ENCODE data around the gene LCP1.

The LCP1 gene

DNA sequence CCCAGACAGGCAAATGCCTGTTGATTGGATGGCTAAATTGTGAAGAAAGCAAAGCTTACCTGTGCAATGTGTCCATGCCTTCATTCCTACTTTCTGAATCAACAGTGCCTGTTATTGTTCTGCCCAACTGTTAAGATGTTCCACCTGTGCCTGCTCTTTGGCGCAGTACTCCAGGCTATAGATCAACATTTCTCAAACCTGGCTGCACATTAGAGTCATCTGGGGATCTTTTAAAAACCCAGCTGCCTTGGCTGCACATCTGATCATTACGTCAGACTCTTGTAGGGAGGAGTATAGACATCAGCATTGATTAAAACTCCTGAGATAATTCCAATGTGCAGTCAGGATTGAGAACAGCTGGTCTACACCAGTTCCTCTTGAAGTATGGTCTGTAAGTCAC, 60.9 kb downstream of the LCP1 start:
- TF ChIP-seq FOXP2 (optimal IDR thresholded peaks at IDR 0.05; ENCODE audit: borderline replicate concordance, extremely low read depth, extremely low read length, insufficient read depth): no peak

DNA sequence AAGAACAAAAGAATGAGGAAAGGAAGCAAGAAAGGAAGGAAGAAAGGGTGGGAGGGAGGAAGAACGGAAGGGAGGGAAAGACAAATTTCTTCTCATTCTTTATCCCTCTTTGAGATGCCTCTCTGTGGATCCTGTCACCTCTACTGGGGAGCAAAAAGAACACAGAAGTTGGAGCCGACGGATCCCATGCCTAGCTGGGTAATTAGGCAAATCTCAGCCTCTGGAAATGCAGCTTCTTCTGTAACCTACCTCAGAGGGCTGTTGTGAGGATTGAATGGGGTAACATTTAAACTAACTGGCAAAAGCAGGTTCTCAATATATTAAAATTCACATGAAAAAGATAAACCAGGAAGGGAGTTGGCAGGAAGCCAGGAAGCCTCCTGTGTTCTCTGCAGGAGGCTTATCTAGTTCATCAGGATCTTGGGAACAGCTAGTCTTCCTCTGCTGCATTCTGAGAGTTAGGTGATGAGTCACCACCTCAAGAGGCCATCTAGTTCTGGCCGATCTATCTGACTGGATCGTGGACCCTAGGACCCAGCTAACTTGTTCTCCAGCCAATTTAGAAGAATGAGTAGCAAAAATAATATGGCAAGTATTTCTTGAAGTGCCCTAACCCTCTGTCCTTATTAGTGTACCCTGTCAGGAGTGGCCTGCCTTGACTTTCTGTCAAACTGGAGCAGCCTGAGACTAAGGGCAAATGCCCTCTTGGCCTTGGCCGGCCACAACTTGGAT, 61.9 kb downstream of the LCP1 start:
- no peak for TF ChIP-seq FOXP2 (optimal IDR thresholded peaks at IDR 0.05; ENCODE audit: borderline replicate concordance, extremely low read depth, extremely low read length, insufficient read depth)
- no peak for TF ChIP-seq SIN3A (IDR thresholded peaks at IDR 0.05; ENCODE audit: borderline replicate concordance, insufficient read depth, low read length)
- TF ChIP-seq, protein P1, sequence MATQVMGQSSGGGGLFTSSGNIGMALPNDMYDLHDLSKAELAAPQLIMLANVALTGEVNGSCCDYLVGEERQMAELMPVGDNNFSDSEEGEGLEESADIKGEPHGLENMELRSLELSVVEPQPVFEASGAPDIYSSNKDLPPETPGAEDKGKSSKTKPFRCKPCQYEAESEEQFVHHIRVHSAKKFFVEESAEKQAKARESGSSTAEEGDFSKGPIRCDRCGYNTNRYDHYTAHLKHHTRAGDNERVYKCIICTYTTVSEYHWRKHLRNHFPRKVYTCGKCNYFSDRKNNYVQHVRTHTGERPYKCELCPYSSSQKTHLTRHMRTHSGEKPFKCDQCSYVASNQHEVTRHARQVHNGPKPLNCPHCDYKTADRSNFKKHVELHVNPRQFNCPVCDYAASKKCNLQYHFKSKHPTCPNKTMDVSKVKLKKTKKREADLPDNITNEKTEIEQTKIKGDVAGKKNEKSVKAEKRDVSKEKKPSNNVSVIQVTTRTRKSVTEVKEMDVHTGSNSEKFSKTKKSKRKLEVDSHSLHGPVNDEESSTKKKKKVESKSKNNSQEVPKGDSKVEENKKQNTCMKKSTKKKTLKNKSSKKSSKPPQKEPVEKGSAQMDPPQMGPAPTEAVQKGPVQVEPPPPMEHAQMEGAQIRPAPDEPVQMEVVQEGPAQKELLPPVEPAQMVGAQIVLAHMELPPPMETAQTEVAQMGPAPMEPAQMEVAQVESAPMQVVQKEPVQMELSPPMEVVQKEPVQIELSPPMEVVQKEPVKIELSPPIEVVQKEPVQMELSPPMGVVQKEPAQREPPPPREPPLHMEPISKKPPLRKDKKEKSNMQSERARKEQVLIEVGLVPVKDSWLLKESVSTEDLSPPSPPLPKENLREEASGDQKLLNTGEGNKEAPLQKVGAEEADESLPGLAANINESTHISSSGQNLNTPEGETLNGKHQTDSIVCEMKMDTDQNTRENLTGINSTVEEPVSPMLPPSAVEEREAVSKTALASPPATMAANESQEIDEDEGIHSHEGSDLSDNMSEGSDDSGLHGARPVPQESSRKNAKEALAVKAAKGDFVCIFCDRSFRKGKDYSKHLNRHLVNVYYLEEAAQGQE (IDR thresholded peaks at IDR 0.05; ENCODE audit: insufficient read depth in 1 of 2, low read depth in 2 of 2, low read length in 2 of 2): no peak
- TF ChIP-seq POLR2AphosphoS5 (IDR thresholded peaks at IDR 0.05; ENCODE audit: low read depth, low read length): no peak
- no peak for TF ChIP-seq TAF1 (IDR thresholded peaks at IDR 0.05; ENCODE audit: borderline replicate concordance, insufficient read depth, low read length)

GRCh38 chr13:46116653-46117502, 65.1 kb downstream of the LCP1 start:
- TF ChIP-seq TAF1 (IDR thresholded peaks at IDR 0.05; ENCODE audit: borderline replicate concordance, insufficient read depth, low read length): no peak
- TF ChIP-seq FOXP2 (optimal IDR thresholded peaks at IDR 0.05; ENCODE audit: borderline replicate concordance, extremely low read depth, extremely low read length, insufficient read depth): no peak
- TF ChIP-seq, protein P1 (IDR thresholded peaks at IDR 0.05; ENCODE audit: insufficient read depth in 1 of 2, low read depth in 2 of 2, low read length in 2 of 2): no peak
- no peak for TF ChIP-seq SIN3A (IDR thresholded peaks at IDR 0.05; ENCODE audit: borderline replicate concordance, insufficient read depth, low read length)
- no peak for TF ChIP-seq POLR2AphosphoS5 (IDR thresholded peaks at IDR 0.05; ENCODE audit: low read depth, low read length)

DNA sequence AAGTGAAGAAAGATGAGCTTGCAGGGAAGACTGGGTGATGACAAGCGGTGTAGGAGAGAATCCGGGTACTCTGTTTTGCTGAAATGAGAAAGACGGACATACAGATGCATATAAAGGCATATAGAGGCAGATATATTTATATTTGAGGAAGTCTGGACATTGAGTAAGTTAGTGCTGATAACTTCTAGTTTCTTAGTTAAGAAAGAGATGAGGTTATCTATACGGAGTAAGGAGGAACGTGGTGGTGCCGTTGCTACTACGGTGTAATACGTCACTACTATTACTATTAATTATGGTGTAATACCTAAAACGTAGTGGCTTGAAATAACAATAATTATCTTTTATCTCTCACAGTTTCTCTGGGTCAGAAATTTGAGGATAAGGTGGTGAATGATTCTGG, 67.4 kb downstream of the LCP1 start:
- TF ChIP-seq SIN3A (IDR thresholded peaks at IDR 0.05; ENCODE audit: borderline replicate concordance, insufficient read depth, low read length) (no peak), TAF1 (IDR thresholded peaks at IDR 0.05; ENCODE audit: borderline replicate concordance, insufficient read depth, low read length) (no peak), FOXP2 (optimal IDR thresholded peaks at IDR 0.05; ENCODE audit: borderline replicate concordance, extremely low read depth, extremely low read length, insufficient read depth) (no peak), POLR2AphosphoS5 (IDR thresholded peaks at IDR 0.05; ENCODE audit: low read depth, low read length) (no peak)
- TF ChIP-seq, protein P1 (IDR thresholded peaks at IDR 0.05; ENCODE audit: insufficient read depth in 1 of 2, low read depth in 2 of 2, low read length in 2 of 2): no peak

DNA sequence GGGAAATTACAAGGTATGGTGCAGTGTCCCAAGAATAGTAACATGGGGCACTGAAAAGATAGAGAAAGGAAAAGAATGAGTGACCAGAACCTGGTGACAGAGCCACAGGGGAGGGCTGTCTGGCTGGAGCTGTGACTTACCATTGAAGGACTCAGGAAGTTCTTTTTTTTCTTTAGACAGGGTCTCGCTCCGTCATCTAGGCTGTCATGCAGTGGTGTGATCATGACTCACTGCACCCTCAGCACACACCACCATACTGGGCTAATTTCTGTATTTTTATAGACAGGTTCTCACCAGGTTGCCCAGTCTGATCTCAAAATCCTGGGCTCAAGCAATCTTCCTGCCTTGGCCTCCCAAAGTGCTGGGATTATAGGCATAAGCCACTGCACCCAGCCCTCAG, 68.4 kb downstream of the LCP1 start:
- TF ChIP-seq TAF1 (IDR thresholded peaks at IDR 0.05; ENCODE audit: borderline replicate concordance, insufficient read depth, low read length): no peak
- TF ChIP-seq, protein P1 (IDR thresholded peaks at IDR 0.05; ENCODE audit: insufficient read depth in 1 of 2, low read depth in 2 of 2, low read length in 2 of 2): no peak
- TF ChIP-seq POLR2AphosphoS5 (IDR thresholded peaks at IDR 0.05; ENCODE audit: low read depth, low read length): no peak
- TF ChIP-seq FOXP2 (optimal IDR thresholded peaks at IDR 0.05; ENCODE audit: borderline replicate concordance, extremely low read depth, extremely low read length, insufficient read depth): no peak
- TF ChIP-seq SIN3A (IDR thresholded peaks at IDR 0.05; ENCODE audit: borderline replicate concordance, insufficient read depth, low read length): no peak
